ENCODE data around the gene RAPGEF2. TPM values are rescaled to one million over a fixed set of nuclear protein-coding genes. Genes with fewer than 3 reads are reported as not detected.

RAPGEF2 gene
- total RNA-seq, 1 experiment from 2014 or later: 37.1 TPM

DNA sequence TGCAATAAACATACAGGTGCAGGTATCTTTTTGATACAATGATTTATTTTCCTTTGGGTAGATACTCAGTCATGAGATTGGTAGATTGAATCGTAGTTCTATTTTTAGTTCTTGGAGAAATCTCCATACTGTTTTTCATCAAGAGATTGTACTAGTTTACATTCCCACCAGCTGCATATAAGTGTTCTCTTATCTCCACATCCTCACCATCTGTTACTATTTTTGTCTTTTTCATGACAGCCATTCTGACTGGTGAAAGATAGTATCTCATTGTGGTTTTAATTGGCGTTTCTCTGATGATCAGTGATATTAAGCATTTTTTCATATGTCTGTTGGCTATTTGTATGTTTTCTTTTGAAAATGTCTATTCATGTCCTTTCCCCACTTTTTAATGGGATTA, 202.2 kb downstream of the RAPGEF2 start:
- Histone ChIP-seq H2AFZ (ENCODE audit: low read length) (no peak overlapping the region), H3T11ph (ENCODE audit: low read length) (no peak overlapping the region), H2BK20ac (ENCODE audit: low read depth, low read length, poor library complexity, severe bottlenecking) (no peak overlapping the region), H3K79me2 (ENCODE audit: insufficient read depth, low read length) (no peaks in the 10 kb centered on the region), H2BK12ac (ENCODE audit: insufficient read length, low read depth, low read length) (no peak overlapping the region), H3K27me3 (ENCODE audit: insufficient read depth, low read length) (no peaks in the 10 kb centered on the region), H3K9ac (ENCODE audit: extremely low read depth, insufficient read length, low read length) (no peak overlapping the region), H2BK120ac (ENCODE audit: low read depth, low read length, poor library complexity, severe bottlenecking) (no peak overlapping the region), H4K91ac (ENCODE audit: insufficient read length, low read depth, low read length) (no peak overlapping the region), H3K56ac (ENCODE audit: insufficient read length, low read depth, low read length) (no peak overlapping the region), H3K4ac (ENCODE audit: low read depth, low read length) (no peak overlapping the region), H3K23me2 (ENCODE audit: insufficient read length, low read depth, low read length, poor library complexity, severe bottlenecking) (no peaks in the 10 kb centered on the region), H4K20me1 (ENCODE audit: control insufficient read depth, insufficient read depth, insufficient read length) (no peaks in the 10 kb centered on the region), H3K4me2 (ENCODE audit: insufficient read depth, insufficient read length, low read length) (no peak overlapping the region), H2BK5ac (ENCODE audit: insufficient read length, low read length) (no peak overlapping the region), H4K5ac (ENCODE audit: insufficient read length, low read depth, low read length) (no peak overlapping the region), H3K9me3 (ENCODE audit: control insufficient read depth, low read depth, low read length) (no peaks in the 10 kb centered on the region), H3K14ac (ENCODE audit: insufficient read depth, low read length) (no peak overlapping the region), H3K23ac (ENCODE audit: insufficient read length, low read depth, low read length) (no peak overlapping the region), H3K27ac (ENCODE audit: insufficient read length, low read depth, low read length) (no peak overlapping the region), H2AK5ac (ENCODE audit: insufficient read length, low read length) (no peak overlapping the region), H2BK15ac (ENCODE audit: low read depth, low read length) (no peak overlapping the region), H3K18ac (ENCODE audit: insufficient read length, low read depth, low read length) (no peak overlapping the region), H3K4me1 (ENCODE audit: insufficient read depth, low read length) (peaks cover 2% of the 10 kb centered on the region; the same call in 1 of the 2 replicates), H4K8ac (replicated peaks; ENCODE audit: insufficient read length, low read depth, low read length) (no peak overlapping the region), H3K79me1 (ENCODE audit: insufficient read depth, low read depth, low read length, poor library complexity, severe bottlenecking) (no peaks in the 10 kb centered on the region)
- no peaks in the 10 kb centered on the region for H3K9me3 Mint-ChIP-seq
- TF ChIP-seq, protein P1, sequence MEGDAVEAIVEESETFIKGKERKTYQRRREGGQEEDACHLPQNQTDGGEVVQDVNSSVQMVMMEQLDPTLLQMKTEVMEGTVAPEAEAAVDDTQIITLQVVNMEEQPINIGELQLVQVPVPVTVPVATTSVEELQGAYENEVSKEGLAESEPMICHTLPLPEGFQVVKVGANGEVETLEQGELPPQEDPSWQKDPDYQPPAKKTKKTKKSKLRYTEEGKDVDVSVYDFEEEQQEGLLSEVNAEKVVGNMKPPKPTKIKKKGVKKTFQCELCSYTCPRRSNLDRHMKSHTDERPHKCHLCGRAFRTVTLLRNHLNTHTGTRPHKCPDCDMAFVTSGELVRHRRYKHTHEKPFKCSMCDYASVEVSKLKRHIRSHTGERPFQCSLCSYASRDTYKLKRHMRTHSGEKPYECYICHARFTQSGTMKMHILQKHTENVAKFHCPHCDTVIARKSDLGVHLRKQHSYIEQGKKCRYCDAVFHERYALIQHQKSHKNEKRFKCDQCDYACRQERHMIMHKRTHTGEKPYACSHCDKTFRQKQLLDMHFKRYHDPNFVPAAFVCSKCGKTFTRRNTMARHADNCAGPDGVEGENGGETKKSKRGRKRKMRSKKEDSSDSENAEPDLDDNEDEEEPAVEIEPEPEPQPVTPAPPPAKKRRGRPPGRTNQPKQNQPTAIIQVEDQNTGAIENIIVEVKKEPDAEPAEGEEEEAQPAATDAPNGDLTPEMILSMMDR (conservative IDR thresholded peaks at IDR 0.05): no peak
- H3K27ac Mint-ChIP-seq: no peak overlapping the region
- no peak overlapping the region for H3K4me3 Mint-ChIP-seq
- H3K36me3 Mint-ChIP-seq (ENCODE audit: insufficient read depth in 1 of 3, low read depth in 3 of 3): peaks cover 0 to 5% (median 4%) of the 10 kb centered on the region in 3 experiments; a peak in 3 of 7 replicates
- no peaks in the 10 kb centered on the region for H3K27me3 Mint-ChIP-seq (ENCODE audit: low read depth)
- no peak for DNase-seq
- H3K4me1 Mint-ChIP-seq: peaks cover 18 to 20% of the 10 kb centered on the region in 2 experiments
- WGBS (ENCODE audit: extremely low coverage, insufficient read length, low lambda C conversion rate): no CpG with 5 or more reads among the region's 2 CpGs
